Stimulated activated CD8-positive, alpha-beta memory T cell treated with anti-CD3 and anti-CD28 coated beads, Interleukin-7, amount 100 ng/mL, for 48 hours (primary cell): ENCODE measurements around the gene INSR.
"Not testable (repeated sequence)": the region's sequence is repeated elsewhere in the genome, so short reads cannot be mapped to it uniquely, and the experiment has no call there.

Experiments
- DNase-seq, 2 donors: peaks; one replicate each; pipeline ENCODE4 v3.0.0-alpha.2; 2020; ENCODE audit warnings: low read depth in 1 of 2; ENCODE audit errors: extremely low read depth in 1 of 2

INSR gene

GRCh38 chr19:7293762-7294557 is at the start of gene INSR:
TSS of gene INSR (minus strand) at chr19:7294414. CDS start at chr19:7293891, 523 bp downstream.
- DNase-seq = peak; percentile 21 to 26

DNA sequence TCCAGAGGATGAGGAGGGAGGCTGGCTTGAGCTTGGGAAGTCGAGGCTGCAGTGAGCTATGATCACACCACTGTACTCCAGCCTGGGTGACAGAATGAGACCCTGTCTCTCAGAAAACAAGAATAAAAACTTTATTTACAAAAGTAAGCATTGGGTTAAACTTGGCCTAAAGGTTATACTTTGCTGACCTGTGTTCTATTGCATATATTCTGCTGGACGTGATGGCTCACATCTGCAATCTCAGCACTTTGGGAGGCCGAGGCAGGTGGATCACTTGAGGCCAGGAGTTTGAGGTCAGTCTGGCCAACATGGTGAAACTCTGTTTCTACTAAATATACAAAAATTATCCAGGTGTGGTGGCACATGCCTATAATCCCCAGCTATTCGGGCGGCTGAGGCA is 47.9 kb upstream of the INSR start:
- DNase-seq = no peak

- peak in 1 of 2 donors; percentile 63 for DNase-seq
Observed at GRCh38 chr19:7340959-7341837, 47.0 kb upstream of the INSR start.

GRCh38 chr19:7337380-7338194 is 43.4 kb upstream of the INSR start:
- DNase-seq = no peak

DNA sequence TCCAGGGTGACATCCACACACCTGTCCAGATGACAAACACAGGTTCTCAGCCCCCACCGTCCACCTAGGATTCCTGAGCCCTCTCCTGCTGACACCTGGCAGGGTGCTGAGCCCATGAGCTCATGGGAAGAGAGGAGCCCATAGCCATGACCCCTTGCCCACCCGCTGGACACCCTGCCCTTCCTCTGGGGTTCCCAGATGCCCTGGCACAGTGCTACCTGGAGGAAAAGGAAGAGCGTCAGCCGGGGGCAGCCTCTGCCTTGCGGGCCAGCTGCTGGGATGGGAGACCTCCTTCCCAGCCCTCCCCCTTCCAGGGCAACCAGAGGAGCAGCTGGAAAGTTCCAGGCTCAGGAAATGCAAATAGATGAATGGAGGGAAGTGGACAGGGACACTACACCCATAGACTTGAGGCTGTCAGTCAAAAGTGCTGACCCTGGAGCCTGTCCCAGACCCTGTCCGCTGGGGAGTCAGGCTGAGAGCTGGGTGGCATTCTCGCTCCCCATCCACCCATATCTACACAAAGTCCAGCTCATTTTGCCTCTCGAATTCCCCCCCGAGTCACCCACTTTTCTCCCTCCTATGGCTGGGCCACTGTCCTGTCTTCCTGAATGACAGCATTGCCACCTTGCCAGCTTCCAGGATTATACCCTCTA is 42.2 kb upstream of the INSR start:
- no peak for DNase-seq

DNA sequence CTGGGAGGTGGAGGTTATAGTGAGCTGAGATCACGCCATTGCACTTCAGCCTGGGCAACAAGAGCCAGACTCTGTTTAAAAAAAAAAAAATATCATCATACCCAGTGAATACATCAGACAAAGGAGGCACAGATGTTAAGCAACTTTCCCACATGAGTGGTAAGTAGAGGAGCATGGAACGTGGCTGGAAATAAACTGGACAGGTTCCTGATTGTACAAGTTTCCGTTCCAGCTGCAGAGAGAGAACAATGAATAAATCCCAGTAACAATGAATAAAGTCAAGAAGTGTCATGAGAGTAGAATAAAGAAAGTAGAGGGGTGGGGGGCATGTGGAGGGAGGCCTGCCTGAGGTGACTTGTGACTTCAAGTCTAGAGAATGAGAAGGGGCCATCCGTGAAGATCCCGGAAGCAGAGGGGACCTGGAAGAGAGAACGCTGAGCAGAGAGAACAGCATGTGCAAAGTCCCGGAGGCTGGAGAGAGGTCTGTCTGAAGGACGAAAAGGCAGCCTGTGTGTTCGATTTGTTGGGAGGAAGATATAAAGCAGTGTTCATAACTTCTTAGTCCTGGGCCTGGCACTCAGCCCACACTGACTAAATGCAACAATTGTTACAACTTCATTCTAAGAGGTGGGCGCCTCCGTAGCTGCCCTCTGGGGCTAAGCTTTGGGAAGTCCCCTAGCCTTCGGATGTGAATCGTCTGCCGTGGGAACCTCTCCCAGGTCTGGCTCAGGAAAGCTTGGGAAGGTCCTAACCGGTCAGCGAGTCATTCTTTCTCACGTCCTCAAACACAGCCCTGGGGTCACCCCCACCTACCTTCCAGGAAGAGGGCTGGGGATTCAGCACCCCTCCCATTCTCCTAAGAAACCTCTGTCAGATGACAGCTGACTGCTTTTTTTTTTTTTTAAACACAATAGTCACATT is 39.2 kb upstream of the INSR start:
- DNase-seq = no peak

- DNase-seq = no peak
Observed at GRCh38 chr19:7331446-7331845, 37.2 kb upstream of the INSR start.

DNA sequence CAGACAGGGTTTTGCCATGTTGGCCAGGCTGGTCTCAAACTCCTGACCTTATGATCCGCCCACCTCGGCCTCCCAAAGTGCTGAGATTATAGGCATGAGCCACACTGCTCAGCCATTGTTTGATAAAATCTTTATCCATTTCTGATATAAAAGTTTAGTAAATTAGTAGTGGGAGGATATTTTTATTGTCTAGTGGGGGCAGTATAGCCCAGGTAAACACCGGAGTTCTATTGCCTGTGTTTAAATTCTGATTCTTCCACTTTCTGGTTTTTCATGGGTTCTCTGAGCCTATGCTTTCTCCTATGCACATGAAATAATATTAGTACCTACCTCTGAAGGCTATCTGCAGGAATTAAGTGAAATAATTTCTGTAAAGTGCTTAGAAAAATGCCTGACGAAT is 34.4 kb upstream of the INSR start:
- DNase-seq = no peak

GRCh38 chr19:7327802-7328201 is 33.6 kb upstream of the INSR start:
- DNase-seq = no peak

DNA sequence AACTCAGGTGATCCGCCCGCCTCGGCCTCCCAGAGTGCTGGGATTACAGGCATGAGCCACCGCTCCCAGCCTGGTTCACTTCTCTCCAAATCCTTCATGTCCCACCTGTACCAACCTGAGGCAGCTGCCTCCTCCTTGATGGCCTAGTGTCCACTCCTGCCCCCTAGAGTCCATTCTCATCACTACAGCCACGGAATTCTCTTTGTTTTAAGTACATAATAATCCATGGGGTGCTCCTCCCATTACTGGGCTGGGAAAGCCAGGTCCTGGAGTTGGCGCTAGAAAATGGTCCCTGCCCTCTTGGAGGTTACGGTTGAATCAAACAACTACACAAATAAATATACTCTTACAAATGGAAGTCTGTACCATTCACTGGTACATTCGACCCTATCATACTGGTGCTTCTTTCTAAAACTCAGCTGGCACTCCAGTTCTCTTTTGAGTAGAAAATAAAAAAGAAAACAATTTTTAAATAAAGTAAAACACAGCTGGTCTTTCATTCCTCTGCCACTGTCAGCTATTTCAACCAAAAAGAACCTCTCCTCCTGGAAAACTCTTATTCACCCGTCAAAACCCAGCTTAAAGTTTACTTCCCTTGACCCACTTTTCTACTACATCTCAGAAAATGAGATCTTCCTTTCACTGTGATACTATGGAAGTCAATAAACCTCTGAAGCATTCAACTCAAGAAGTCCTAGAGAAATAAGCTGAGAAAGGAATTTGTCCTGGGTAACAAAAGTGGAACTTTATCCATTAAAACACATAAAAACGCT is 32.1 kb upstream of the INSR start:
- DNase-seq = no peak

- no peak for DNase-seq
Observed at GRCh38 chr19:7318176-7318575, 24.0 kb upstream of the INSR start.

GRCh38 chr19:7312816-7313215 is 18.6 kb upstream of the INSR start:
- no peak for DNase-seq

DNA sequence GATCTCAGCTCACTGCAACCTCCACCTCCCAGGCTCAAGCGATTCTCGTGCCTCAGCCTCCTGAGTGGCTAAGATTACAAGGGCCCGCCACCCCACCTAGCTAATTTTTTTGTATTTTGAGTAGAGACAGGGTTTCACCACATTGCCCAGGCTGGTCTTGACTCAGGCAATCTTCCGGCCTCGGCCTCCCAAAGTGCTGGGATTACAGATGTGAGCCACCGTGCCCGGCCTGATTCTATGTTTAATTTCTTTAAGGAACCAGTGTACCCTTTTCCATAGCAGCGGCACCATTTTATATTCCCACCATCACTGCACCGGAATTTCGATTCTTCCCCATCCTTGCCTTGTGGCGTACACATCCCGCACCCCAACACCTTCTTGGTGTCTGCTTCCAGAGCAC is 17.7 kb upstream of the INSR start:
- DNase-seq = no peak

- DNase-seq = not testable (repeated sequence)
Observed at GRCh38 chr19:7308327-7308726, 14.1 kb upstream of the INSR start.

DNA sequence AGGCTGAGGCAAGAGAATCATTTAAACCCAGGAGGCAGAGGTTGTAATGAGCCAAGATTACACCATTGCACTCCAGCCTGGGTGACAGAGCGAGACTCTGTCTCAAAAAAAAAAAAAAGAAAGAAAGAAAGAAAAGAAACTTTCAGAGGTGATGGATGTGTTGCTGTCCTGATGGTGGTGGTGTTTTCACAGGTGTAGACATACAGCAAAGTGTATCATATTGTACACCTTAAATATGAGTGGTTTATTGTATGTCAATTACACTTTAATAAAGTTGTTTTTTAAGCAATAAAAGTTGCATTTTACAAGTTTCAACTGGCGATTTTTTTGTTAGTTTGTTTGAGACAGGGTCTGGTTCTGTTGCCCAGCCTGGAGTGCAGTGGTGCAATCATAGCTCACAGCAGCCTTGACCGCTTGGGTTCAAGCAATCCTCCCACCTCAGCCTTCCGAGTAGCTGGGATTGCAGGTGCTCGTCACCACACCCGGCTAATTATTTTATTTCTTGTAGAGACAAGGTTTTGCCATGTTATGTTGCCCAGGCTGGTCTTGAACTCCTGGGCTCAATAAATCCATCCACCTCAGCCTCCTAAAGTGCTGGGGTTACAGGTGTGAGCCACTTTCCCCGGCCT is 13.5 kb upstream of the INSR start:
- no peak for DNase-seq

DNA sequence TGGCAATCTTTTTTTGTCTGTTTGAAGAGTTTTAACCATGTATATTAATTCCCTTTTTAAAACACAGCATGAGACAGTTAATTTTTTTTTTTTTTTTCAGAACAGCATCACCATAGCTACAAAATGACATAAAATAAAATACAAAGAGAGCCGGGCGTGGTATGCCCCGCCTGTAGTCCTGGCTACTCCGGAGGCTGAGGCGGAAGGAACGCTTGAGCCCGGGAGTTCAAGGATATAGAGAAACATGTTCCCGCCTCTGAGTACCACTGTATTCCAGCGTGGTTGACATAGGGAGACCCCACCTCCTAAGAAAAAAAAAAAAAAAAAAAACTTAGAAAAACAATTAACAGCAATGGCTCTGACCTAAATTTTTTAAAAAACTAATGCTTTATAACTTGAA is 10.0 kb upstream of the INSR start:
- DNase-seq = no peak

- DNase-seq = no peak
Observed at GRCh38 chr19:7303470-7303869, 9.3 kb upstream of the INSR start.

DNA sequence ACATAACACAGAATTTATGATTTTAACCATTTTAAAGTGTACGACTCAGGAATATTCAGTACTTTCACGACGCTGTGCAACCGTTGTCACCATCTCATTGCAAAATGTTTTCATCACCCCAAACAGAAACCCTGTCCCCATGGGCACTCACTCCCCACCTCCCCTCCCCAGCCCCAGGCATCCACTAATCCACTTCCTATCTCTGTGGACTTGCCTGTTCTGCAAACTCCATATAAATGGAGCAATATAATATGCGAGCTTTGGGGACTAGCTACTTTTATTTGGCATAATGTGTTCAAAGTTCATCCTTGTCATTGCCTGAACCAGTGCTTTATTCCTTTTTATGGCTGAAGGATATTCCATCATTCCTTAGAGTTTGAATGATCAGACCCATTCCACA is 7.3 kb upstream of the INSR start:
- DNase-seq = no peak
